IMR-90 (cell line): Measurements from ENCODE around the gene KLHL2. TPM values are rescaled to one million over a fixed set of nuclear protein-coding genes. Genes with fewer than 3 reads are reported as not detected.

ENCODE experiments used
- ATAC-seq: fragments of 200-7000 bp; cut with Tn5 transposase; 2 replicates; pipeline ENCODE4 v1.9.1; 2020; ENCODE audit warnings: low read depth, mild to moderate bottlenecking, moderate library complexity
- BruUV-seq: library from RNA; stranded (reverse); fragments of 400-500 nt; replicated peaks from 2 replicates; lab custom pipeline; 2021; lab: Mats Ljungman, UMichigan
- CTCF ChIA-PET: fragments of 300-600 bp; formaldehyde crosslinking; extraction: SDS; loops from one replicate; lab custom pipeline; 2021; ENCODE audit warnings: antibody characterized with exemption; lab: Yijun Ruan, JAX
- POLR2A ChIA-PET: fragments of 300-600 bp; sonication (Branson Sonifier 250); formaldehyde crosslinking; loops from one replicate; lab custom pipeline; 2022; ENCODE audit warnings: antibody characterized with exemption; ENCODE audit not compliant: unreplicated experiment; lab: Charles Lee
- DNase-seq: peaks from one replicate; pipeline ENCODE4 v3.0.0; 2013
- H2AFZ ChIP-seq: replicated peaks from 2 replicates; pipeline ENCODE3; 2013; ENCODE audit warnings: low read length, mild to moderate bottlenecking; ENCODE audit not compliant: poor library complexity
- H2AK5ac ChIP-seq: 2 replicates; pipeline ENCODE4 v1.6.1; 2013; ENCODE audit warnings: low read depth, low read length, inconsistent platforms
- H2AK9ac ChIP-seq: replicated peaks from 2 replicates; pipeline ENCODE3; 2013; ENCODE audit warnings: mild to moderate bottlenecking, low read depth, low read length, moderate library complexity; ENCODE audit not compliant: poor library complexity
- H2BK120ac ChIP-seq: 2 replicates; pipeline ENCODE4 v1.6.1; 2013; ENCODE audit warnings: low read depth, low read length, inconsistent platforms
- H2BK15ac ChIP-seq: 3 replicates; pipeline ENCODE4 v1.6.1; 2013; ENCODE audit warnings: low read depth, low read length, inconsistent platforms
- H2BK20ac ChIP-seq: 2 replicates; pipeline ENCODE4 v1.6.1; 2013; ENCODE audit warnings: low read depth, mild to moderate bottlenecking, inconsistent platforms, low read length, moderate library complexity
- H2BK5ac ChIP-seq: 2 replicates; pipeline ENCODE4 v1.6.1; 2013; ENCODE audit warnings: mild to moderate bottlenecking, low read depth, low read length, inconsistent platforms; ENCODE audit not compliant: poor library complexity, severe bottlenecking
- H3K14ac ChIP-seq: replicated peaks from 2 replicates; pipeline ENCODE4 v1.6.1; 2013; ENCODE audit warnings: low read depth, low read length, inconsistent platforms
- H3K18ac ChIP-seq: 2 replicates; pipeline ENCODE4 v1.6.1; 2013; ENCODE audit warnings: low read depth, low read length, control low read depth
- H3K23ac ChIP-seq: 2 replicates; pipeline ENCODE4 v1.6.1; 2013; ENCODE audit warnings: low read depth, low read length, inconsistent platforms
- H3K27ac ChIP-seq: 2 replicates; pipeline ENCODE4 v1.5.1; 2013; ENCODE audit warnings: mild to moderate bottlenecking, control low read depth, low read length; ENCODE audit not compliant: insufficient read depth
- H3K27me3 ChIP-seq: 2 replicates; pipeline ENCODE4 v1.6.1; 2013; ENCODE audit warnings: low read length; ENCODE audit not compliant: control insufficient read depth, insufficient read depth
- H3K36me3 ChIP-seq: 2 replicates; pipeline ENCODE4 v1.6.1; 2013; ENCODE audit warnings: low read length, mixed read lengths; ENCODE audit not compliant: control insufficient read depth, insufficient read depth
- H3K4ac ChIP-seq: 2 replicates; pipeline ENCODE4 v1.6.1; 2013; ENCODE audit warnings: low read depth, low read length, inconsistent platforms
- H3K4me1 ChIP-seq: 2 replicates; pipeline ENCODE4 v1.6.1; 2013; ENCODE audit warnings: low read length, mixed read lengths; ENCODE audit not compliant: control insufficient read depth, insufficient read depth
- H3K4me2 ChIP-seq: 2 replicates; pipeline ENCODE4 v1.6.1; 2013; ENCODE audit warnings: low read depth, mild to moderate bottlenecking, control low read depth, low read length, moderate library complexity
- H3K4me3 ChIP-seq: 2 replicates; pipeline ENCODE4 v1.5.1; 2013; ENCODE audit warnings: low read depth, mild to moderate bottlenecking, control low read depth, low read length, moderate library complexity; ENCODE audit not compliant: insufficient read depth
- H3K56ac ChIP-seq: 2 replicates; pipeline ENCODE4 v1.6.1; 2013; ENCODE audit warnings: low read length, inconsistent platforms; ENCODE audit not compliant: insufficient read depth; ENCODE audit errors: extremely low read depth
- H3K79me1 ChIP-seq, 2 experiments: 2 replicates each; pipeline ENCODE4 v1.6.1; 2013; ENCODE audit warnings: low read length in 2 of 2, inconsistent platforms in 1 of 2, low read depth in 1 of 2
- H3K9ac ChIP-seq: 2 replicates; pipeline ENCODE4 v1.6.1; 2013; ENCODE audit warnings: low read depth, low read length, control low read depth
- H3K9me1 ChIP-seq: 2 replicates; pipeline ENCODE4 v1.6.1; 2013; ENCODE audit warnings: low read length, inconsistent platforms; ENCODE audit not compliant: insufficient read depth
- H3K9me3 ChIP-seq: 2 replicates; pipeline ENCODE4 v1.6.1; 2013; ENCODE audit warnings: low read length; ENCODE audit not compliant: control insufficient read depth, insufficient read depth
- H4K20me1 ChIP-seq: 2 replicates; pipeline ENCODE4 v1.6.1; 2013; ENCODE audit warnings: low read length, inconsistent platforms; ENCODE audit not compliant: insufficient read depth
- H4K5ac ChIP-seq: 2 replicates; pipeline ENCODE4 v1.6.1; 2013; ENCODE audit warnings: mild to moderate bottlenecking, low read depth, low read length, control low read depth
- H4K8ac ChIP-seq, 2 experiments: 2 replicates each; pipeline ENCODE4 v1.6.1; 2013; ENCODE audit warnings: low read depth in 2 of 2, low read length in 2 of 2, control low read depth in 1 of 2, inconsistent platforms in 1 of 2
- H4K91ac ChIP-seq: 2 replicates; pipeline ENCODE4 v1.6.1; 2013; ENCODE audit warnings: low read depth, low read length, inconsistent platforms; ENCODE audit not compliant: insufficient read depth
- MAZ ChIP-seq: IDR thresholded peaks from 2 replicates; pipeline ENCODE4 v1.6.1; 2012; ENCODE audit warnings: low read depth, mild to moderate bottlenecking, low read length, improper control_type of control experiment, moderate library complexity, borderline replicate concordance
- RAD21 ChIP-seq: IDR thresholded peaks from 2 replicates; pipeline ENCODE4 v1.6.1; 2012; ENCODE audit warnings: low read length, improper control_type of control experiment
- RCOR1 ChIP-seq: IDR thresholded peaks from 2 replicates; pipeline ENCODE4 v1.6.1; 2012; ENCODE audit warnings: mild to moderate bottlenecking, low read length, improper control_type of control experiment; ENCODE audit not compliant: insufficient replicate concordance
- RFX5 ChIP-seq: IDR thresholded peaks from 2 replicates; pipeline ENCODE4 v1.8.0; 2012; ENCODE audit warnings: low read depth, mild to moderate bottlenecking, low read length, moderate library complexity
- WGBS, 2 experiments: methylation state at CpG; one replicate each; pipeline versions ENCODE4 v1.1.5 to v1.1.7; 2013; ENCODE audit warnings: missing lambda C conversion rate in 2 of 2; ENCODE audit not compliant: insufficient read length in 1 of 2; ENCODE audit errors: extremely low coverage in 2 of 2; 5-methylcytosine and 5-hydroxymethylcytosine counted together
- dilution Hi-C: fragments of 300-500 bp; cut with HindIII; formaldehyde crosslinking; loops from one replicate; pipeline ENCODE4 v1.14.3; 2018; ENCODE audit warnings: low sequenced_read_pairs; ENCODE audit not compliant: unreplicated experiment
- in situ Hi-C: fragments of 300-500 bp; cut with MboI; formaldehyde crosslinking; loops from 3 replicates; pipeline ENCODE4 v1.14.3; 2019; ENCODE audit warnings: low sequenced_read_pairs, inconsistent platforms, mixed read lengths
- intact Hi-C: fragments of 100-400 bp; cut with micrococcal nuclease; formaldehyde crosslinking; loops from 2 replicates; pipeline ENCODE4 v1.10.0; 2022
- polyA plus RNA-seq, 3 experiments: library from polyadenylated mRNA; depleted of rRNA; stranded (reverse); fragments of >200 nt; gene quantifications; 2 replicates each; pipeline ENCODE4 v1.2.3, GENCODE V29; 2012; ENCODE audit warnings: low replicate concordance in 1 of 3
- total RNA-seq: library from RNA; depleted of rRNA; stranded (reverse); fragments of >200 nt; gene quantifications from 2 replicates; pipeline ENCODE4 v1.2.3, GENCODE V29; 2012
- TF ChIP-seq, protein P1 (sequence below): conservative IDR thresholded peaks from 2 replicates; pipeline ENCODE4 v1.5.1; 2012; ENCODE audit warnings: mild to moderate bottlenecking, low read depth, low read length, improper control_type of control experiment
- TF ChIP-seq, protein P2 (sequence below): fragments of 150-350 bp; IDR thresholded peaks from 2 replicates; pipeline ENCODE4 v1.6.1; 2017; ENCODE audit warnings: mild to moderate bottlenecking, antibody characterized with exemption, low read length, low read depth
- TF ChIP-seq, protein P3 (sequence below): fragments of 150-350 bp; IDR thresholded peaks from 2 replicates; pipeline ENCODE4 v1.6.1; 2016; ENCODE audit warnings: low read depth, mild to moderate bottlenecking, low read length, moderate library complexity, borderline replicate concordance

KLHL2 gene
- total and polyA plus RNA-seq, 2 of the 4 experiments (the other 2 are of a cell fraction) = 11.0 to 12.4 TPM

DNA sequence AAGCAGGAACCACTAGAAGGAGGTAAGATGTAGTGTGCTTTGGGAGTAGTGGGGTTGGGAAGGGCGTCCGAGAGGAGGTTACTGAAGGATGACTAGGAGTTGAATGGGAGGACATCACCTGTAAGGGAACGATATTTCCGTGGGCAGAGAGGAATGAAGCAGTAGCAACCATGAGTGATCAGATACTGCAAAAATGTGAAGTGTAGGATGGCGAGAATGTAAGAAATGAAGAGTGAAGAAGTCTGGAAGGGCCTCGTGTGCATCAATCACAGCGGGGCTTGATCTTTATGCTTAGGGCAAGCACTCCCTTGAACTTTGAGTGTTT lies 120.7 kb downstream of the KLHL2 start (continued):
- TF ChIP-seq RCOR1 = no peak
- TF ChIP-seq, protein P1, sequence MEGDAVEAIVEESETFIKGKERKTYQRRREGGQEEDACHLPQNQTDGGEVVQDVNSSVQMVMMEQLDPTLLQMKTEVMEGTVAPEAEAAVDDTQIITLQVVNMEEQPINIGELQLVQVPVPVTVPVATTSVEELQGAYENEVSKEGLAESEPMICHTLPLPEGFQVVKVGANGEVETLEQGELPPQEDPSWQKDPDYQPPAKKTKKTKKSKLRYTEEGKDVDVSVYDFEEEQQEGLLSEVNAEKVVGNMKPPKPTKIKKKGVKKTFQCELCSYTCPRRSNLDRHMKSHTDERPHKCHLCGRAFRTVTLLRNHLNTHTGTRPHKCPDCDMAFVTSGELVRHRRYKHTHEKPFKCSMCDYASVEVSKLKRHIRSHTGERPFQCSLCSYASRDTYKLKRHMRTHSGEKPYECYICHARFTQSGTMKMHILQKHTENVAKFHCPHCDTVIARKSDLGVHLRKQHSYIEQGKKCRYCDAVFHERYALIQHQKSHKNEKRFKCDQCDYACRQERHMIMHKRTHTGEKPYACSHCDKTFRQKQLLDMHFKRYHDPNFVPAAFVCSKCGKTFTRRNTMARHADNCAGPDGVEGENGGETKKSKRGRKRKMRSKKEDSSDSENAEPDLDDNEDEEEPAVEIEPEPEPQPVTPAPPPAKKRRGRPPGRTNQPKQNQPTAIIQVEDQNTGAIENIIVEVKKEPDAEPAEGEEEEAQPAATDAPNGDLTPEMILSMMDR = no peak

DNA sequence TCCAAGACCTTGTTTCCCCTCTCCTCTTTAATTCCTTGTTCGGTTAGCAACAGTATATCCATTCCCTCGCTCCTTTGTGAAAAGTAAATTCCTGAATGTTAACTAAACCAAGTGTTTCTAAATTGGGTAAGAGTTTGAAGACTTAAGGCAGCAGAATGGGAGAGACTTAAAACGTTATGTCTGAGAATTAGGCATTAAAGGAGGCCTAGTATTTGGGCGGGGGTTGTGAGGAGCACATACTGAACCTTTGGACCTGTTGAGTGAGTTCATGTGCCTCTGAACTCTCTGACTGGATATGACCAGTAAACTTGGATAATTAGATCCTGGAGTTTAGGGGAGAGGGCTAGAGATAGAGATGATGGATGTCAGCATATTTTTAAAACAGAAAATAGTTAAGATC lies 121.3 kb downstream of the KLHL2 start:
- Histone ChIP-seq H3K4ac (no peak overlapping the region), H3K9ac (no peak overlapping the region), H3K23ac (peak overlapping the region; percentile 52; the same call in 1 of the 2 replicates), H3K56ac (no peak overlapping the region), H3K9me1 (0 out of 2 replicates have a peak, but pooled peaks cover 4% of the 10 kb centered on the region), H2AFZ (no peak overlapping the region), H3K14ac (peak overlapping the region; percentile 31; the same call in 1 of the 2 replicates), H4K20me1 (no peaks in the 10 kb centered on the region), H3K79me1 (peaks cover 10 to 26% of the 10 kb centered on the region in 2 experiments), H3K4me1 (peaks cover 3% of the 10 kb centered on the region; the same call in 1 of the 2 replicates), H3K4me2 (peak overlapping the region; percentile 93), H4K5ac (no peak overlapping the region), H2AK5ac (no peak overlapping the region), H3K27me3 (no peaks in the 10 kb centered on the region), H3K9me3 (no peaks in the 10 kb centered on the region), H4K91ac (no peak overlapping the region), H2BK5ac (no peak overlapping the region), H3K27ac (no peak overlapping the region), H2BK120ac (no peak overlapping the region), H3K36me3 (no peaks in the 10 kb centered on the region), H2BK20ac (no peak overlapping the region), H4K8ac (peak overlapping the region in 1 of 2 experiments; percentile 37; a peak in 3 of 4 replicates), H3K4me3 (peak overlapping the region; percentile 79; the same call in 1 of the 2 replicates), H2AK9ac (no peak overlapping the region), H2BK15ac (no peak overlapping the region), H3K18ac (no peak overlapping the region)
- no peak for ATAC-seq
- DNase-seq = no peak
- POLR2A ChIA-PET = no interaction called here
- CTCF ChIA-PET = no interaction called here
- intact Hi-C loops = no loop called here
- no TSS peak for BruUV-seq
- in situ Hi-C loops = loop anchor here (25.0 kb wide), 1 partner anchor 116 kb away; the partner anchor contains the start of gene KLHL2
- TF ChIP-seq RFX5 (no peak), MAZ (no peak), RAD21 (no peak)
- TF ChIP-seq, protein P2, sequence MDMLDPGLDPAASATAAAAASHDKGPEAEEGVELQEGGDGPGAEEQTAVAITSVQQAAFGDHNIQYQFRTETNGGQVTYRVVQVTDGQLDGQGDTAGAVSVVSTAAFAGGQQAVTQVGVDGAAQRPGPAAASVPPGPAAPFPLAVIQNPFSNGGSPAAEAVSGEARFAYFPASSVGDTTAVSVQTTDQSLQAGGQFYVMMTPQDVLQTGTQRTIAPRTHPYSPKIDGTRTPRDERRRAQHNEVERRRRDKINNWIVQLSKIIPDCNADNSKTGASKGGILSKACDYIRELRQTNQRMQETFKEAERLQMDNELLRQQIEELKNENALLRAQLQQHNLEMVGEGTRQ = no peak
- TF ChIP-seq, protein P3, sequence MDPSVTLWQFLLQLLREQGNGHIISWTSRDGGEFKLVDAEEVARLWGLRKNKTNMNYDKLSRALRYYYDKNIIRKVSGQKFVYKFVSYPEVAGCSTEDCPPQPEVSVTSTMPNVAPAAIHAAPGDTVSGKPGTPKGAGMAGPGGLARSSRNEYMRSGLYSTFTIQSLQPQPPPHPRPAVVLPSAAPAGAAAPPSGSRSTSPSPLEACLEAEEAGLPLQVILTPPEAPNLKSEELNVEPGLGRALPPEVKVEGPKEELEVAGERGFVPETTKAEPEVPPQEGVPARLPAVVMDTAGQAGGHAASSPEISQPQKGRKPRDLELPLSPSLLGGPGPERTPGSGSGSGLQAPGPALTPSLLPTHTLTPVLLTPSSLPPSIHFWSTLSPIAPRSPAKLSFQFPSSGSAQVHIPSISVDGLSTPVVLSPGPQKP = no peak
- dilution Hi-C loops = no loop called here
- WGBS, 2 experiments = 17% methylated on average over 1 of the region's 4 CpGs; no CpG with 5 or more reads in 1 of the 2 experiments
